HCEC 1CT (cell line): Measurements from ENCODE around the gene FGF12.
"Not testable (repeated sequence)": the region's sequence is repeated elsewhere in the genome, so short reads cannot be mapped to it uniquely, and the experiment has no call there.

ENCODE experiments used
- DNase-seq: peaks from one replicate; pipeline ENCODE4 v3.0.0-alpha.2; 2017

The FGF12 gene

GRCh38 chr3:192727032-192727847 is at the start of gene FGF12:
Gene FGF12 (minus strand): TSS chr3:192727541.
- DNase-seq = no peak

- not testable (repeated sequence) for DNase-seq
Observed at GRCh38 chr3:192774341-192774740, 47.0 kb upstream of the FGF12 start.

GRCh38 chr3:192772240-192772894 is 45.0 kb upstream of the FGF12 start:
- peak; percentile 9 for DNase-seq

- DNase-seq = no peak
Observed at GRCh38 chr3:192758654-192759053, 31.3 kb upstream of the FGF12 start.

GRCh38 chr3:192751148-192751547 is 23.8 kb upstream of the FGF12 start:
- DNase-seq = no peak

GRCh38 chr3:192750201-192750600 is 22.9 kb upstream of the FGF12 start:
- no peak for DNase-seq

- no peak for DNase-seq
Observed at GRCh38 chr3:192747746-192748145, 20.4 kb upstream of the FGF12 start.

GRCh38 chr3:192747145-192747544 is 19.8 kb upstream of the FGF12 start:
- no peak for DNase-seq

- no peak for DNase-seq
Observed at GRCh38 chr3:192745150-192745549, 17.8 kb upstream of the FGF12 start.

GRCh38 chr3:192744604-192745003 is 17.3 kb upstream of the FGF12 start:
- not testable (repeated sequence) for DNase-seq

GRCh38 chr3:192737506-192737905 is 10.2 kb upstream of the FGF12 start:
- DNase-seq = no peak

- DNase-seq = no peak
Observed at GRCh38 chr3:192731233-192731632, 3.9 kb upstream of the FGF12 start.

GRCh38 chr3:192726385-192726784 is 956 bp downstream of the FGF12 start:
- DNase-seq = no peak

- DNase-seq = no peak
Observed at GRCh38 chr3:192719964-192720363, 7.4 kb downstream of the FGF12 start.

- DNase-seq = no peak
Observed at GRCh38 chr3:192718156-192718555, 9.2 kb downstream of the FGF12 start.

- no peak for DNase-seq
Observed at GRCh38 chr3:192715126-192715525, 12.2 kb downstream of the FGF12 start.

GRCh38 chr3:192711126-192711525 is 16.2 kb downstream of the FGF12 start:
- DNase-seq = not testable (repeated sequence)

GRCh38 chr3:192710366-192710765 is 17.0 kb downstream of the FGF12 start:
- no peak for DNase-seq

- DNase-seq = no peak
Observed at GRCh38 chr3:192706272-192706671, 21.1 kb downstream of the FGF12 start.

GRCh38 chr3:192700885-192701284 is 26.5 kb downstream of the FGF12 start:
- DNase-seq = no peak

GRCh38 chr3:192696943-192697587 is 30.3 kb downstream of the FGF12 start:
- no peak for DNase-seq

- DNase-seq = no peak
Observed at GRCh38 chr3:192687488-192688152, 39.7 kb downstream of the FGF12 start.

- no peak for DNase-seq
Observed at GRCh38 chr3:192685801-192686200, 41.5 kb downstream of the FGF12 start.
